Measurements from ENCODE around the gene PCCA. TPM values are rescaled to one million over a fixed set of nuclear protein-coding genes. Genes with fewer than 3 reads are reported as not detected.

PCCA gene
- polyA plus RNA-seq, 1 experiment = 3.0 TPM

- ChIA-PET CTCF (no interaction called here), POLR2A (no interaction called here)
- TF ChIP-seq CTCF (IDR thresholded peaks at IDR 0.05; ENCODE audit: insufficient read depth, low read depth, low read length) = no peak
- Histone ChIP-seq H3K4me3 (ENCODE audit: low read depth, low read length) (no peak overlapping the region), H3K27me3 (ENCODE audit: control insufficient read depth, insufficient read depth, low read length) (no peaks in the 10 kb centered on the region), H3K36me3 (ENCODE audit: control insufficient read depth, insufficient read depth, low read length) (no peaks in the 10 kb centered on the region)
- DNase-seq (ENCODE audit: low read depth) = no peak
Measured at GRCh38 chr13:100540621-100541020, 451.7 kb downstream of the PCCA start.

- no peak overlapping the region for H3K4me3 ChIP-seq (ENCODE audit: low read depth, low read length)
- H3K27me3 ChIP-seq (ENCODE audit: control insufficient read depth, insufficient read depth, low read length) = no peaks in the 10 kb centered on the region
- no peak for DNase-seq (ENCODE audit: low read depth)
- ChIA-PET CTCF (interaction anchor here (0.7 to 2.0 kb wide), 3 partner anchors 10 to 19 kb away, joined by 3 to 13 read pairs (median 6); no protein-coding TSS in a partner anchor), POLR2A (no interaction called here)
- TF ChIP-seq CTCF (IDR thresholded peaks at IDR 0.05; ENCODE audit: insufficient read depth, low read depth, low read length) = no peak
- H3K36me3 ChIP-seq (ENCODE audit: control insufficient read depth, insufficient read depth, low read length) = no peaks in the 10 kb centered on the region
Measured at GRCh38 chr13:100541897-100542825, 453.3 kb downstream of the PCCA start.

GRCh38 chr13:100542826-100543156 is 453.9 kb downstream of the PCCA start:
- peak; percentile 63 for TF ChIP-seq CTCF (IDR thresholded peaks at IDR 0.05; ENCODE audit: insufficient read depth, low read depth, low read length)
- H3K27me3 ChIP-seq (ENCODE audit: control insufficient read depth, insufficient read depth, low read length) = no peaks in the 10 kb centered on the region
- H3K36me3 ChIP-seq (ENCODE audit: control insufficient read depth, insufficient read depth, low read length) = no peaks in the 10 kb centered on the region
- H3K4me3 ChIP-seq (ENCODE audit: low read depth, low read length) = no peak overlapping the region
- CTCF ChIA-PET = interaction anchor here (0.7 to 2.0 kb wide), 4 partner anchors 9 to 621 kb away, joined by 3 to 13 read pairs (median 4); no protein-coding TSS in a partner anchor
- POLR2A ChIA-PET = no interaction called here
- DNase-seq (ENCODE audit: low read depth) = peak; percentile 9

- POLR2A ChIA-PET = no interaction called here
- CTCF ChIA-PET = interaction anchor here (2.0 kb wide), 1 partner anchor 12 kb away, joined by 13 read pairs; no protein-coding TSS in a partner anchor
- Histone ChIP-seq H3K4me3 (ENCODE audit: low read depth, low read length) (no peak overlapping the region), H3K36me3 (ENCODE audit: control insufficient read depth, insufficient read depth, low read length) (no peaks in the 10 kb centered on the region), H3K27me3 (ENCODE audit: control insufficient read depth, insufficient read depth, low read length) (no peaks in the 10 kb centered on the region)
- no peak for TF ChIP-seq CTCF (IDR thresholded peaks at IDR 0.05; ENCODE audit: insufficient read depth, low read depth, low read length)
- no peak for DNase-seq (ENCODE audit: low read depth)
Measured at GRCh38 chr13:100543872-100544602, 455.1 kb downstream of the PCCA start.
